Neural progenitor cell (in vitro differentiated cells): ENCODE data around the gene SLC49A4. TPM values are rescaled to one million over a fixed set of nuclear protein-coding genes. Genes with fewer than 3 reads are reported as not detected.

Source experiments
- DNase-seq: peaks from one replicate; pipeline ENCODE4 v3.0.0-alpha.2; 2016; ENCODE audit warnings: low spot score
- H2AFZ ChIP-seq: fragments of 200-600 bp; sonication (generic); replicated peaks from 2 replicates; pipeline ENCODE4 v1.6.1; 2016; ENCODE audit warnings: antibody characterized with exemption
- H3F3A ChIP-seq: fragments of 200-600 bp; sonication (generic); 2 replicates; pipeline ENCODE4 v1.6.1; 2016; ENCODE audit warnings: antibody characterized with exemption, low read depth
- H3K27ac ChIP-seq: fragments of 200-600 bp; sonication (generic); 2 replicates; pipeline ENCODE4 v1.5.1; 2016; ENCODE audit warnings: mild to moderate bottlenecking
- H3K27me3 ChIP-seq: fragments of 200-600 bp; sonication (generic); 2 replicates; pipeline ENCODE4 v1.6.1; 2016; ENCODE audit warnings: mild to moderate bottlenecking, moderate library complexity
- H3K36me3 ChIP-seq: fragments of 200-600 bp; sonication (generic); 2 replicates; pipeline ENCODE4 v1.5.1; 2016
- H3K4me1 ChIP-seq: fragments of 200-600 bp; sonication (generic); 2 replicates; pipeline ENCODE4 v1.6.1; 2016; ENCODE audit warnings: mixed run types
- H3K4me2 ChIP-seq: fragments of 200-600 bp; sonication (generic); 2 replicates; pipeline ENCODE4 v1.6.1; 2016
- H3K4me3 ChIP-seq: fragments of 200-600 bp; sonication (generic); 2 replicates; pipeline ENCODE4 v1.5.1; 2016
- H3K79me2 ChIP-seq: fragments of 200-600 bp; sonication (generic); 2 replicates; pipeline ENCODE4 v1.6.1; 2016; ENCODE audit warnings: low read depth
- H3K9ac ChIP-seq: fragments of 200-600 bp; sonication (generic); 2 replicates; pipeline ENCODE4 v1.6.1; 2016
- H3K9me3 ChIP-seq: fragments of 200-600 bp; sonication (generic); 2 replicates; pipeline ENCODE4 v1.5.1; 2016; ENCODE audit warnings: low read depth
- H4K20me1 ChIP-seq: fragments of 200-600 bp; sonication (generic); 2 replicates; pipeline ENCODE4 v1.6.1; 2016; ENCODE audit warnings: low read depth
- H3K27ac Mint-ChIP-seq: 3 replicates; pipeline ENCODE4 v1.8.0; 2021; ENCODE audit warnings: mixed read lengths
- H3K27me3 Mint-ChIP-seq: 2 replicates; pipeline ENCODE4 v1.8.0; 2022; ENCODE audit warnings: low read depth, mild to moderate bottlenecking, inconsistent platforms, moderate library complexity, mixed read lengths; ENCODE audit not compliant: insufficient read depth
- H3K36me3 Mint-ChIP-seq: 3 replicates; pipeline ENCODE4 v1.8.0; 2021; ENCODE audit warnings: mixed read lengths
- H3K4me1 Mint-ChIP-seq: 3 replicates; pipeline ENCODE4 v1.8.0; 2021; ENCODE audit warnings: mixed read lengths
- H3K4me3 Mint-ChIP-seq: 3 replicates; pipeline ENCODE4 v1.8.0; 2021; ENCODE audit warnings: mild to moderate bottlenecking, moderate library complexity, mixed read lengths
- H3K9me3 Mint-ChIP-seq: 3 replicates; pipeline ENCODE4 v1.8.0; 2020; ENCODE audit warnings: mixed read lengths
- EZH2 ChIP-seq: fragments of 200-600 bp; sonication (generic); IDR thresholded peaks from 2 replicates; pipeline ENCODE4 v1.6.1; 2017; ENCODE audit warnings: antibody characterized with exemption, mild to moderate bottlenecking, moderate library complexity
- EZH2phosphoT487 ChIP-seq: fragments of 200-600 bp; sonication (generic); IDR thresholded peaks from 2 replicates; pipeline ENCODE4 v1.6.1; 2017; ENCODE audit warnings: antibody characterized with exemption
- total RNA-seq: library from RNA; depleted of rRNA; stranded (reverse); fragments of >200 nt; gene quantifications from 2 replicates; pipeline ENCODE4 v1.2.3, GENCODE V29; 2015; ENCODE audit warnings: low replicate concordance
- TF ChIP-seq, protein P1 (sequence below): fragments of 200-600 bp; sonication (generic); IDR thresholded peaks from 2 replicates; pipeline ENCODE4 v1.5.1; 2017; ENCODE audit warnings: antibody characterized with exemption, mild to moderate bottlenecking

The SLC49A4 gene
- total RNA-seq, 1 donor from 2014 or later, result 21.6 TPM

- no peak for DNase-seq
- H3K4me3 Mint-ChIP-seq, result no peak overlapping the region
- H3K4me1 Mint-ChIP-seq, result no peaks in the 10 kb centered on the region
- no peaks in the 10 kb centered on the region for H3K27me3 Mint-ChIP-seq
- no peaks in the 10 kb centered on the region for H3K27me3 ChIP-seq
- H3K79me2 ChIP-seq, result no peaks in the 10 kb centered on the region
- H3K9me3 ChIP-seq, result peaks cover 6% of the 10 kb centered on the region
- no peaks in the 10 kb centered on the region for H3F3A ChIP-seq
- no peaks in the 10 kb centered on the region for H3K4me1 ChIP-seq
- peaks cover 17% of the 10 kb centered on the region for H3K36me3 Mint-ChIP-seq
- H3K9ac ChIP-seq, result no peak overlapping the region
- no peak overlapping the region for H2AFZ ChIP-seq
- peaks cover 5% of the 10 kb centered on the region for H3K36me3 ChIP-seq
- H4K20me1 ChIP-seq, result no peaks in the 10 kb centered on the region
- TF ChIP-seq EZH2phosphoT487 (no peak), EZH2 (no peak)
- TF ChIP-seq, protein P1, sequence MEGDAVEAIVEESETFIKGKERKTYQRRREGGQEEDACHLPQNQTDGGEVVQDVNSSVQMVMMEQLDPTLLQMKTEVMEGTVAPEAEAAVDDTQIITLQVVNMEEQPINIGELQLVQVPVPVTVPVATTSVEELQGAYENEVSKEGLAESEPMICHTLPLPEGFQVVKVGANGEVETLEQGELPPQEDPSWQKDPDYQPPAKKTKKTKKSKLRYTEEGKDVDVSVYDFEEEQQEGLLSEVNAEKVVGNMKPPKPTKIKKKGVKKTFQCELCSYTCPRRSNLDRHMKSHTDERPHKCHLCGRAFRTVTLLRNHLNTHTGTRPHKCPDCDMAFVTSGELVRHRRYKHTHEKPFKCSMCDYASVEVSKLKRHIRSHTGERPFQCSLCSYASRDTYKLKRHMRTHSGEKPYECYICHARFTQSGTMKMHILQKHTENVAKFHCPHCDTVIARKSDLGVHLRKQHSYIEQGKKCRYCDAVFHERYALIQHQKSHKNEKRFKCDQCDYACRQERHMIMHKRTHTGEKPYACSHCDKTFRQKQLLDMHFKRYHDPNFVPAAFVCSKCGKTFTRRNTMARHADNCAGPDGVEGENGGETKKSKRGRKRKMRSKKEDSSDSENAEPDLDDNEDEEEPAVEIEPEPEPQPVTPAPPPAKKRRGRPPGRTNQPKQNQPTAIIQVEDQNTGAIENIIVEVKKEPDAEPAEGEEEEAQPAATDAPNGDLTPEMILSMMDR, result no peak
- H3K9me3 Mint-ChIP-seq, result peaks cover 11% of the 10 kb centered on the region
- no peak overlapping the region for H3K4me3 ChIP-seq
- H3K27ac ChIP-seq, result no peak overlapping the region
- H3K4me2 ChIP-seq, result no peak overlapping the region
- no peak overlapping the region for H3K27ac Mint-ChIP-seq
These were observed 46.5 kb upstream of the SLC49A4 start for GRCh38 chr3:122748347-122748746.

GRCh38 chr3:122754929-122755328 lies 39.9 kb upstream of the SLC49A4 start:
- no peaks in the 10 kb centered on the region for H3K4me1 ChIP-seq
- no peak overlapping the region for H3K4me3 ChIP-seq
- H2AFZ ChIP-seq, result no peak overlapping the region
- H3K4me3 Mint-ChIP-seq, result no peak overlapping the region
- peaks cover 3% of the 10 kb centered on the region for H3K36me3 Mint-ChIP-seq
- no peak overlapping the region for H3K9ac ChIP-seq
- no peak overlapping the region for H3K27ac Mint-ChIP-seq
- TF ChIP-seq, protein P1, result peak; percentile 84
- TF ChIP-seq EZH2, result no peak
- H3K27me3 Mint-ChIP-seq, result peaks cover 2% of the 10 kb centered on the region
- H3K4me2 ChIP-seq, result no peak overlapping the region
- no peaks in the 10 kb centered on the region for H3K79me2 ChIP-seq
- H3K36me3 ChIP-seq, result peaks cover 4% of the 10 kb centered on the region
- no peaks in the 10 kb centered on the region for H3K27me3 ChIP-seq
- H3F3A ChIP-seq, result no peaks in the 10 kb centered on the region
- no peaks in the 10 kb centered on the region for H4K20me1 ChIP-seq
- no peaks in the 10 kb centered on the region for H3K9me3 Mint-ChIP-seq
- H3K27ac ChIP-seq, result no peak overlapping the region
- no peaks in the 10 kb centered on the region for H3K9me3 ChIP-seq
- DNase-seq, result peak; percentile 54
- no peaks in the 10 kb centered on the region for H3K4me1 Mint-ChIP-seq

- peaks cover 3% of the 10 kb centered on the region for H3K4me1 Mint-ChIP-seq
These were observed 39.4 kb upstream of the SLC49A4 start for GRCh38 chr3:122755491-122755890.

More at GRCh38 chr3:122755491-122755890, 39.4 kb upstream of the SLC49A4 start:
- Mint-ChIP-seq H3K36me3 (peaks cover 3% of the 10 kb centered on the region), H3K4me3 (no peak overlapping the region), H3K9me3 (no peaks in the 10 kb centered on the region), H3K27me3 (peaks cover 2% of the 10 kb centered on the region), H3K27ac (no peak overlapping the region)
- no peak overlapping the region for H3K9ac ChIP-seq
- no peak for DNase-seq
- no peak overlapping the region for H3K27ac ChIP-seq
- H4K20me1 ChIP-seq, result no peaks in the 10 kb centered on the region
- peaks cover 3% of the 10 kb centered on the region for H3K4me1 ChIP-seq
- H3K27me3 ChIP-seq, result no peaks in the 10 kb centered on the region
- TF ChIP-seq, protein P1, result no peak
- TF ChIP-seq EZH2phosphoT487 (no peak), EZH2 (no peak)
- H3K9me3 ChIP-seq, result no peaks in the 10 kb centered on the region
- no peak overlapping the region for H3K4me2 ChIP-seq
- H3K4me3 ChIP-seq, result no peak overlapping the region
- H3F3A ChIP-seq, result no peaks in the 10 kb centered on the region
- peaks cover 4% of the 10 kb centered on the region for H3K36me3 ChIP-seq
- no peak overlapping the region for H2AFZ ChIP-seq
- H3K79me2 ChIP-seq, result no peaks in the 10 kb centered on the region
